GM19239 (cell line): Measurements from ENCODE around the gene WEE2.

Source experiments
- DNase-seq: peaks from one replicate; pipeline ENCODE4 v3.0.0; 2011; ENCODE audit warnings: low spot score; ENCODE audit not compliant: insufficient read length
- FAIRE-seq: peaks from 2 replicates; lab custom pipeline; 2011; peaks lifted over from hg19 to GRCh38; lab: Jason Lieb, UNC

WEE2 gene

DNA sequence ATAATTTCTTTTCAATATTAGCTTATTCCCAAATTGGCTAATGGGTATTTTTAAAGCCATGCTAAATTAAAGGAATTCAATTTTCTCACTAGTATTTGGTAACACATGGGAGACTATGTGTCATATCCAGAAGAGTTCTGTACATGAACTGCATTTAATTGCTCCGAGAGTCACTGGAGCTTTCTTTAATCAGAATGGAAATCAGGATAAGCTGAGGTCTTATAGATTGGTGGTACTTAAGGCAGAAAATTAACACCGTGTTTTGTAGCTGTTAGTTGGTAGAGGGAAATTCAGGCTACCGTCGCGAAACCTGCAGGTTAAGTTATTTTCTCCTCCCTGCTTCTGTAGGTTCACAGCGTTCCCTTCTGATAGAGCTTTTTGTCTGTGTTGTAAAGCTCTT, at the start of gene WEE2:
Gene WEE2 (plus strand): TSS at position 3 of the 400 bp plus-strand sequence. CDS start 406 bp downstream, outside the sequence.
- DNase-seq (no peak), FAIRE-seq (no peak)

DNA sequence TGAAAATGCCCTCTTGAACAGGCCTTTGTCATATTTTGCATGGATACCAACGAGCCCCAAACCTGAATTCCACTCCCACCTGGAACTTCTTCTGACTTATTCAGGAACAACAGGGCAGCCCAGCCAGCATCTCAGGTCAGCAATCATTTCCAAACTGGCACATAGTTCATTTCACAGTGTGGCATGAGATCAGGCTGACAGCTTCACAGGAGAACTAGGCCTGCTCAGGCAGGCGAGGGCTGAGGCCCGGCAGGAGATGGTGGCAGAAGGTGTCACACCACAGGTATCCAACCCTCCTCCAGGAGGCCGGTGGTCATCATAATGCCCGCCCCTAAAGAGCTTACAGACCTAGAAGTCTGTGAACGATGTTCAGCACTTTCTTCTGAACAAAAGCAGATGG, 48.7 kb upstream of the WEE2 start:
- FAIRE-seq (no peak), DNase-seq (no peak)

DNA sequence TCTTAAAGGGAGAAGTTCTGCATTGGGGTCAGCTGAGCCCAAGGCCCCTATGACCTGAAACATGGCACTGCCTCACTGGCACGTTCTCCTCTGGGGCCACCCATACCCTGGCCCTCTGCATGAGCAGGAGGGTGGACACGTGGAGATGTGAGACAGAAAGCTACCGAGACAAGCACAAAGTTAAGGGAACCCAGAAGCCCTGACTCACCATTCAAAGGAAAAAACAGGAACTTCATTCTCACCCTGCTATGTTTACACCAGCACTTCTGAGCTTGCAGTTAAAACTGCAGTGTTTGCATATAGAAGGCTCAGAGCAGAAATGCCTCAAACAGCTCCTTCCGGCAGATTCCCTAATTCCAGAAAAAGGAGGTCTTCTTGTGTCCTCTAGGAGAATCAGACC, 47.9 kb upstream of the WEE2 start:
- no peak for DNase-seq

DNA sequence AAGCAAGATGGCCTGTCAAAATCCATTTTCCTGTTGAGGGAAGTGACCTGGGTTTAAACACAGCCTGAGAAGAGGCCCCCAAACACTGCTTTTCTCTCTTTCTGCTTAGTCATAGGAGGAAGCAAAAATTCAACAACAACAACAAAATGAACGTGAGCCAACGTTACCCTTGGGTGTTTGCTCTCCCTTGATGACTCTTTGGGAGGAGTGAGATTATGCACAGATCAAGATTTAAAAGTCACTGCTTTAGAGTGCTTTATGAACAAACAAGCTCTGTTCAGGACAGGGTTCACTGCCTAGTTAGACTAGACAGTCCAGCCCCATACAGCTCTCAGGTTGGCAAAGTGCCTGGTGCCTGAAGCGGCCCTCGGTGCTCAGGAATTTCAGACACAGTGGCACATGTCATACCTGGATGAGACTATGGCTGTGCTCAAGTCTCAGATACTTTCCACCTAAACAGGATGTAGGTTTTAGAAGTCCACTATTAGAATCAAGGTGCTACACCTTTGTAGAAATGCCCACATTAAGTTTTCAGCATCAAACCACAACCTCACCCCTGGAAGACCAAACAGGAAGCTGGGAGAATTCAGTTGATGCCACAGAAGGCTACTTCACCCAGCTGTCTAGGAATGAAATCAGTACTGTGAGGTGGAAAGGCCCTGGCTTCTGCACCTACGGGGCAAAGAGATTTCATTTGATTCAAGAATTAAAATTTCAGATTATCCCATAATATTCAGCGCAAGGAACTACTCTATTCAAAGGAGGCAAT, 44.9 kb upstream of the WEE2 start:
- no peak for FAIRE-seq
- DNase-seq: no peak

More for the DNA sequence above, 47.9 kb upstream of the WEE2 start:
- no peak for FAIRE-seq

DNA sequence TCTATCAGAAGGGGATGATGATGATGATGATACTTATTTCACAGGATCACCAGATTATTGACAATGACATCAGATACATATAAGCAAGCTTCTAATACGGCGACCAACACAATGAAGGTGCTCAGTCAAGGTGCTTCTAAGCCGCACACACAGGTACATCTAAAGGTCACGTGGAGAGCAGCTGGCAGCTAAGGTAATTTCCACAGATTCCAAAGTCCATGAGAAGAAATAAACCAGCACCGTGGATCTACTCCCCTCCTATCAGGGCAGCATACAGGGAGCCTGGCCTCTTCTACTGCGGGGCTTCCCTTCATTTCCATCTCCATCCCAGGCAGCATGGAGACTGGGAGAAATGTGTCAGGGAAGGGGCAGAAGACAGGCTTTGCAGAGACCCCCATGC, 43.7 kb upstream of the WEE2 start:
- DNase-seq: no peak
- no peak for FAIRE-seq

DNA sequence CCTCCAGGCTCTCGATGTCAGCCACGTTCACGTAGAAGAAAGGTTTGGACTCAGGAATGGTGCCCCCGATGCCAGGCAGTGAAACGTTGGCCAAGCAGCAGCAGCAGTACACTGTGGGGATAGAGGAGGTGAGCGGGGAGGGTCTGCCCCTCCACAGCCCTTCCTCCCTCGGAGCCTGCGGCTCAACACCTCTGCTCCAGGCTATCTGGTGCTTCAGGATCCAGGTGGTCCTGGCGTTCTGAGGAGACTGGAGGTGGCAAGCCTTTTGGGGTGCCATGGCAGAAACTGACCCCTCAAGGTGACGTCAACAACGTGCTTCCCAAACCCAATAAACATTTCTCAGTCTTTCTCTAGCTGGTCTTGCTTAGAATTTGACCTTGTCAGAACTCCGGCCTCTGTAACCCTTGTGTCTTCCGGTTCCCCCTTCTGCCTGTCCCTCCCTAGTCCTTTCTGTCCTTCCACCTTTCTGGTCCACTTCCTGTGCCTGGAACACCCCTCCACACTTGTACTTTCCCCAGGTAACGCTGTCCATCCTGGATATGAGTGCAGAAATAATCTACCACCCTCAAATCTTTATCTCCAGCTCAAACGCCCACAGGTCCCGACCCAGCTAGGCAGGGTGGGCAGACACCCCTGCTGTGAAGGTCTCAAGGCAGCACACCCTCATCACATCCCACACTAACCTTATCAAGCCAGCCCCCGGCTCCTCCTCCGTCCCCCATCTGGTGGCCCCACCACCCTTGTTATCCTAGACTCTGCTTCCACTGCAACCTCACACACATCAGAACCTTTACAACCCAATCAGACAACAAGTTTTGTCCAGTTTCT, 42.7 kb upstream of the WEE2 start:
- FAIRE-seq (no peak), DNase-seq (no peak)

DNA sequence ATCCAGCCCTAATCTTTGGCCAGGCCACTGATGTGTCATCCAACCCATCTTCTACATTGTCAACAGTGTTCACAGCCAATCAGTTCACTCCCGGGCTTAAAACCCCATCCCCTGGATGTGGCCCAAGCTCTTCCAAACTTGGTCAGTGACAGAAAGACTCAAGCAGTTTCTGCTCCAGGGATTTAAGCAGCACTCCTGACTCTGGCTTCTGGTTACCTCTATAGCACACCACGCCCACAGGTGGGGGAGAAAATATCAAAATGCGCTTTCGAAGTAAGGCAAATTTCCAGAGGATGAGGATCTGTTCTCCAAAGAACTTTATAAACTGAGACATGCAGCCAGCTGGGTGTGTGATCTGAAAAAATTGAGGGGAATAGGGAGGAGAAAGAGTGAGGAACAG, 42.1 kb upstream of the WEE2 start:
- FAIRE-seq: no peak
- DNase-seq: no peak

GRCh38 chr7:141668853-141669252, 39.3 kb upstream of the WEE2 start:
- DNase-seq: no peak
- FAIRE-seq: no peak

- FAIRE-seq: no peak
Measured at GRCh38 chr7:141671705-141672496, 36.3 kb upstream of the WEE2 start.

DNA sequence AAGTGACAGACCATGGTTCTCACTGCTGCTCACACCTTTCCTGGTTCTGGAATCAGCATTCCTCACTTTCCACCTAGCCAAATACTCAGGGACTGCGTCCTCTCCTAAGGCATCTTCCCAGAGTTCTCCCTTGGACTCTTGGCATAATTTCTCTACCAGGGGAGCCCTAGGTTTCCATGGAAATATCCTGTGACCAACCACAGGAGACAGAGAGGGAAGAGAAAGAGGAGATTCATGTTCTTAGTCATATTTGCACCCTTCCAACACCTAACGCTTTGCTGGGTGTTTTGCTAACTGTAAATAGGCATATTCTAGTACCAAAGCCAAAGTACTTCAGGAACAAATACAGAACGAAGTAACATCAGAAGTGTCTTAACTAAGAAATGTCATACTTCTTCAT, 34.8 kb upstream of the WEE2 start:
- FAIRE-seq: no peak
- no peak for DNase-seq

More at GRCh38 chr7:141671705-141672496, 36.3 kb upstream of the WEE2 start:
- no peak for DNase-seq

GRCh38 chr7:141674171-141674671, 33.9 kb upstream of the WEE2 start:
- DNase-seq: no peak
- no peak for FAIRE-seq

DNA sequence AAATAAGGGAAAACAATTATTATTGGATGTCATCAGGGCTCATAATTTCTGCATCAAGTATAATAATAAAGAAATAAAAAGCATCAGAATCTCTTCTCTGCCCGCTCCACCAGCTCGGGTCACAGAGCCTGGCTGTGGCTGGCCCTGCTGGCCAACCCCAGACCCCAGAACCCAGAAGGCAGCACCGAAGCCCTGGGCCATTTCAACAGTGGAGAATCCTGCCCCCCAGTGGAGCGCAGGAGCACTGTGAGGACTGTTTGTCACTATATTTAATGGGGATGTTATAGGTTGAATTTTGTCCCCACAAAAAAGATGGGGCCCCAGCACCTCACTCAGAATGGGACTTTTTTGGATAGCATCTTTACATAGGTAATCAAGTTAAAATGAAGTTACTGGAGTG, 33.5 kb upstream of the WEE2 start:
- no peak for FAIRE-seq

GRCh38 chr7:141675436-141676215, 32.5 kb upstream of the WEE2 start:
- no peak for DNase-seq
- FAIRE-seq: no peak

More for the DNA sequence above, 33.5 kb upstream of the WEE2 start:
- DNase-seq: no peak

- FAIRE-seq: no peak
- DNase-seq: no peak
Measured at GRCh38 chr7:141676618-141677017, 31.5 kb upstream of the WEE2 start.

DNA sequence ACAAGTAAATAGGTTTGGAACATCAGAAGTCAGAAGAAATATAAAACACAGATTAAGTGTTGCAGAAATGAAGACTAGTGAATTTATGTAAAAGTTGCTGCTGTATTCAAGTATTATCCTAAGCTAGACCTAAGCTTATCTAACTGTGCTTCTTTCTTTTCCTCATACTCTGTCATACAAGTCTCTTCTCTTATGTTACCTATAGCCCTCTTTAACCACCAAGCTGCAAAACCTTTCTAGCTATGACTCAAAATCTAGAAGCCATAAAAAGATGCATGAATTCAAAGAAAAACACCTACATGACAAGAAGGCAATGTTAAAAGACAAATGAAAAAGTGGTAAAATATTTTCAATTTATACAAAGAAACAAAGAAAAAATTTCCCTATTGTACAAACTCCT, 29.1 kb upstream of the WEE2 start:
- DNase-seq (no peak), FAIRE-seq (no peak)

DNA sequence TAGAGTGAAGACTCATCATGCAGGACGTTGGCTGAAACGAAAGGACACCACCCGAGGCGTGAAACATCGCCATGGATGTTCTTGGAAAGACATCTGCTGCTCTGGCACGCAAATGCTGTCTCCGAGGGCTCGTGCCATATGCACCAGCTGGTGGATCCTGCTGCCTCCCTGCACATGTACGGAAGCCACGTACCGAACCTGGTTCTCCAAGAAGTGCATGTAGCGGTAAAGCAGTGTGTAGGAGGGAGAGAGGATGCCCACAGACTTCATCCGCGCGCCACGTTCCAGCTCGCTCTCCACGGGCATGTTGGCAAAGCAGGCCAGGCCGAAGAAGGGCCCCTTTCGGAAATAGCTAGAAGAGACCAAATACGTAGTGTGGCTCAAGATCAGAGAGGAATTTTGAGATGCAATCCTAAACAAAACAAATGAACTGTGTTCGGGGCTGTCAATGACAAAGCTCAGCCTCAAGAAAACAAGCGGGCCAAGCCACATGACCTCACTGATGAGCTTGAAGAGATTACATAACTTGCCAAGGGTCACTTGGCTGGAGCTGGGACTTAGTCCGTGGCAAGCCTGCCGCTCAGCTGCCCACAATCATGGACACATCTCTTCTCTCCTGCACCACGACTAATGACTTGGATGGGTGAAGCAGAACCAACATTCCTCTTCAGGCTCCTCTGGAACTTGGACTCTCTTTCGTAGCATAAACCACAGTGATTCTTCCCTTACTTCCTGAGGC, 22.7 kb upstream of the WEE2 start:
- FAIRE-seq: no peak
- no peak for DNase-seq

- DNase-seq (no peak), FAIRE-seq (no peak)
Measured at GRCh38 chr7:141686074-141686473, 22.1 kb upstream of the WEE2 start.

DNA sequence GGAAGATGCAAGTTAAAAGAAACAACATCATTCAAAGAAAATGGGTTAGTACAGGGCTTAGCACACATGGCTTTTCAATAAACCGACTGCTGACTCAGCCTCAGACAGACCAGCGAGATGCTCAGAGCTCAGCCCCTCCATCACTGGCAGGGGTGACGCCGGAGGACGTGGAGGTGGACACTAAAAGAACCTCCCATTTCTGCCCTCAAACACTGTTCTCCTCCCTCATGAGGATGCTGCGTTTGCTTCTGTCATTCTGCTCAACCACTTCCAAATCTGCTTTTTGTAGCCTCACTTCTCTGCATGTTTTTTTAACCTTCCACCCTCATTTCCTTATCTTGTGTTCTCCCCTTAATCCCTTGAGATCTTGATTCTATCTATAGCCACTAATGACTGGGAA, 21.5 kb upstream of the WEE2 start:
- FAIRE-seq (no peak), DNase-seq (no peak)

DNA sequence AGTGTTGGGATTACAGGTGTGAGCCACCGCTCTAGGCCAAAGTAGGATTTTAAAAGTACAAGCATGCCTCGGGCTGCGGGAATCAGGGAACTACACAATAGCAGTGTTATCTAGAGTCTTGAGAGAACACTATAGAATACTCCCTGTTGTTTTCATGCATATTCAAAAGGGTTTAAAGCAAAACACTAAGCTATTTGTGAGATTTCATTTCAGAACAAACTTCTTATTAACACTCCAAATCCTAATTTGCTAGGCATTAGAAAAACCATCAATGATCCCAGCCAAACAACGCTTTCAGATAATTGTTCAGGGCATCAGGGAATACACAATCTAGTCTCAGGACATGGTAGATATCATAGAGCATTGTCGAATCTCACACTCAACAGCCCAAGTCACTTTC, 20.1 kb upstream of the WEE2 start:
- no peak for FAIRE-seq
- DNase-seq: no peak
